GM10266 (cell line): ENCODE data around the gene STT3B.
"Not testable (repeated sequence)": the region's sequence is repeated elsewhere in the genome, so short reads cannot be mapped to it uniquely, and the experiment has no call there.

ENCODE experiments used
- DNase-seq: peaks from one replicate; pipeline ENCODE4 v3.0.0; 2012; ENCODE audit errors: extremely low spot score
- TF ChIP-seq, protein P1 (sequence below): IDR thresholded peaks from 2 replicates; pipeline ENCODE4 v1.5.1; 2012; ENCODE audit warnings: mild to moderate bottlenecking, low read depth; ENCODE audit not compliant: control insufficient read depth, insufficient read depth; ENCODE audit errors: missing control alignments

The STT3B gene

DNA sequence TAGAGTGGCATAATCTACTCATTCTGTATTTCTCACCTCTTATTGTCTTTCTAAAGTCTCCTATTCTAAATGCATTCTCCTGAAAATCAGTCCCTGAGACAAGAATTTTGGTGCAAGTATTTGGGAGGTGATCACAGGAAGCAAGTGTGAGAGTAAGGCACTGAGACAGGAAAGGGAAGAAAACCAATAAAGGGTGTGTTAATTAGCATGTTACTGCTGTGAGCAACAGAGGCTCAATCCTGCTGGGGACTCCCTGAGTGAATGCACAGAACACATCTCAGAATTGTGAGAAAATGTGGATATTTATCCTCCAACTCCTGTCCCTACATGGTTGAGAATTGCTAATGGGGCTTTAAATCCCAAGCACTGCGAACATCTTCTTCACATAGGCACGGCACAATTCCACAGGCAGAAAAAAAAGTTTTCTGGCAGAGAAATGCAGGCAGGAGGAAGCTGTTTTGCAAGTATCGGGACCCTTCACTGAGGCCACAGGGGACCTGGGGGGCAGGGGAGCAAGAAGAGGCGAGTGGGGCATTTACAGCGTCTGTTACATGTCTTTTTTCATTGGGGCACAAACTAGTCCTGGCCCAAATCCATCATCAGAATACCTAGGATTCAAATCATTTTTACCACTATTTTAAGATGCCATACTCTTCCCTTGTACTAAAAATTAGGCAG lies 27.2 kb upstream of the STT3B start:
- TF ChIP-seq, protein P1, sequence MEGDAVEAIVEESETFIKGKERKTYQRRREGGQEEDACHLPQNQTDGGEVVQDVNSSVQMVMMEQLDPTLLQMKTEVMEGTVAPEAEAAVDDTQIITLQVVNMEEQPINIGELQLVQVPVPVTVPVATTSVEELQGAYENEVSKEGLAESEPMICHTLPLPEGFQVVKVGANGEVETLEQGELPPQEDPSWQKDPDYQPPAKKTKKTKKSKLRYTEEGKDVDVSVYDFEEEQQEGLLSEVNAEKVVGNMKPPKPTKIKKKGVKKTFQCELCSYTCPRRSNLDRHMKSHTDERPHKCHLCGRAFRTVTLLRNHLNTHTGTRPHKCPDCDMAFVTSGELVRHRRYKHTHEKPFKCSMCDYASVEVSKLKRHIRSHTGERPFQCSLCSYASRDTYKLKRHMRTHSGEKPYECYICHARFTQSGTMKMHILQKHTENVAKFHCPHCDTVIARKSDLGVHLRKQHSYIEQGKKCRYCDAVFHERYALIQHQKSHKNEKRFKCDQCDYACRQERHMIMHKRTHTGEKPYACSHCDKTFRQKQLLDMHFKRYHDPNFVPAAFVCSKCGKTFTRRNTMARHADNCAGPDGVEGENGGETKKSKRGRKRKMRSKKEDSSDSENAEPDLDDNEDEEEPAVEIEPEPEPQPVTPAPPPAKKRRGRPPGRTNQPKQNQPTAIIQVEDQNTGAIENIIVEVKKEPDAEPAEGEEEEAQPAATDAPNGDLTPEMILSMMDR, result no peak
- no peak for DNase-seq

DNA sequence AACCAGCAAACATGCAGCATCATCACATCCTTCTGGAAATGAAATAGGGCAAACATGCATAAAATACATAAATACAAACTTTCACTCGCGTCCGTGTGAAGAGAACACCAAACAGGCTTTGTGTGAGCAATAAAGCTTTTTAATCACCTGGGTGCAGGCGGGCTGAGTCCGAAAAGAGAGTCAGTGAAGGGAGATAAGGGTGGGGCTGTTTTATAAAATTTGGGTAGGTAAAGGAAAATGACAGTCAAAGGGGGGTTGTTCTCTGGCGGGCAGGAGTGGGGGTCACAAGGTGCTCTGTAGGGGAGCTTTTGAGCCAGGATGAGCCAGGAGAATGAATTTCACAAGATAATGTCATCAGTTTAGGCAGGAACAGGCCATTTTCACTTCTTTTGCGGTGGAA lies 26.2 kb upstream of the STT3B start:
- DNase-seq, result not testable (repeated sequence)

DNA sequence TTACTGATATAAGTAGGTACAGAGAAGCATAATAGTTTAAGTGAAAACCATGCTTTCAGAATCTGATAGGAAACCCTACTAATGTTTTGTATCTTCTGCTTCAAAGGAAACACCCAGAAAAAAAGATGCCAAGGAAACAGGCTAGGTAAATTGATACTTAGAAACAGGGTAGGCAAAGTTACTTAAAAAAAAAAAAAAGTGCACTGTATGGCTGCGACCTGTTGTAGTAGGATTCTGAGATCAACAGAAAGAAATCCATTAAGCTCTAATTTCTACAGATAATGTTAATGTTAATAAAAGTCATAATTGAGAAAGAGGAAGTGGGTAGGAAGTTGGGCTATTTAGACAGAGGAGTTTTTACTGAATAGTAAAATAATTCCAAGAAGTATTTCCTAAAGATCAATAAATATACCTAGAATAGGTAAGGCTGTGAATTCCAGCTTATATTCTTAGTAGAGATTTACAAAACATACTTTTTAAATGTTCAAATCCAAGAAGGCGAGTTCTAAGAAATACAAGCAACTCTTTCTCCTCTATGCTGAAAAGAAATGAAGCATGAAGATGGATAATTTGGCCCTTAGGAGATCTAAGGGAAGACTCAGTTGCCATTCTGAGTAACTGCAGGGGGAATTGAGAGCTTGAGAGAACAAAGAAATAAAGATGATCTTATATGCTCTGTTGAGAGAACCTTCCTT lies 24.1 kb upstream of the STT3B start:
- TF ChIP-seq, protein P1, result no peak
- no peak for DNase-seq

DNA sequence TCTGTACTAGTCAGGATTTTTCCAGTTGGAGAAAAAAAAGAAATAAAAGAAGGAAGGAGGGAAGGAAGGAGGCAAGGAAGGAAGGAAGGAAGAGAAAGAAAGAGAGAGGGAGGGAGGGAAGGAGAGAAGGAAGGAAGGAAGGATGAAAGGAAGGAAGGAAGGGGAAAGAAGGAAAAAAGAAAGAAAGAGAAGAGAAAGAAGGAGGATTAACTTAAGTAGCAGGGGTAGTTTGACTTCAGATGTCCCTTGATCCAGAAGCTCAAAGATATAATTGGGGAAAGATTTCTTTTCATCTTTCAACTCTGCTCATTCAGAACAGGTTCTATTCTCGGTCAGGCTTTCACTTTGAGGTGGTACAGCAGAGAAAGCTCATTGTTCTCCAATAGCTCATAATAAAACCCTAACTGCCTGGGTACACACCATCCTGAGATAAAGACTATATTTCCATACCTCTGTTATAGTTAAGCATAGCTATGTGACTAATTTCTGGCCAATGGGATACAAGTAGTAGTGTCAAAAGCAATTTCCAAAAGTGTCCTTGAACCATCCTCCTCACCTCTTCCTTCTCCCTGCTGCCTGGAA lies 23.5 kb upstream of the STT3B start:
- no peak for DNase-seq
- TF ChIP-seq, protein P1, result no peak

DNA sequence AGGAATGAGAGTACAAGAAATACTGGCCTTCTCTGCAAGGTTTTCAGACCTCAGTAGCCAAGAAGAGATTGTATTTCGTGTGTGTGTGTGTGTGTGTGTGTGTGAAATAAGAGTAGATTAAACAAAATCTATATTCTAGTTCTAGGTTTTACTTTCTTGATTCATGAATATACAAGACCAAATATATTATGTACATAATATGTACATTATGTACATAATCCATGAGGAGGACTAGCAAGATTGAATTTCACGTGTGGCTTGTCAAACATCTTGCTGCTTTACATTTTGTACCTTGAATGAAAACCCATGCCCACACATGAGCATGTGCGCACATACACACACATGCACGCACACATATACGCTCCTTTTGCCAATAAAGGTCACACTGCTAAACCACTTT lies 18.2 kb upstream of the STT3B start:
- TF ChIP-seq, protein P1, result no peak

DNA sequence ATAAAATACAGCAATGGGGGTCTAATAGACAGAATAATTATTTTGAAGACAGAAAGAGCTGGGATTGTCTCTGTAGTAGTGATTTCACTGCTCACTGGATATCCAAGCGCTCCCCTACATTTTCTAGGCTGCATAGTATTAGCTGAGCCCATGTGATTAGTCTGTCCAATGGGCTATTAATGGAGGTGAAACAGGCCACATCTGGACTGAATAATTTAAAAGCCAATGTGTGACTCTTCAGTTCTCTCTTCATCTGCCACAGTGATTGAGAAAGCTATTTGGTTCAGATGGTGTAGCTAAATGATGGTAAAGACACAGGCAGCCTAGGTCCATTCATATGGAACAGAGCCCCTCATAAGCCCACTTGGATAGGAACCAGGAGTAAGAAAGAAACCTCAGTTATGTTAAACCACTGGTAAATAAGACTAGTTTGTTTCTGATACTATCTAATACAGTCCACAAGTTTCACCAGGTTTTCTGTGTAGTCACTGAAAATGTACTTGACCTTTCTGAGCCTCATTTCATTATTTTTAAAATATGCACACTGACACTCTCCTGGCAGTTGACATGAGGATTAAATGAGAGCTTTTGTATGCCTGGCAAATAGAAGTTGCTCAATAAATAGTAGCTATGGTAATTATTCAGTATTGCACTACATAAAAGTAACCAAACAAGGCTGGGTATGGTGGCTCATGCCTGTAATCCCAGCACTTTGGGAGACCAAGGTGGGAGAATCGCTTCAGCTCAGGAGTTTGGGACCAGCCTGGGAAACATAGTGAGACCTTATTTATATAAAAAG lies 17.0 kb upstream of the STT3B start:
- no peak for DNase-seq
- TF ChIP-seq, protein P1, result no peak

More for the DNA sequence above, 18.2 kb upstream of the STT3B start:
- DNase-seq, result no peak

DNA sequence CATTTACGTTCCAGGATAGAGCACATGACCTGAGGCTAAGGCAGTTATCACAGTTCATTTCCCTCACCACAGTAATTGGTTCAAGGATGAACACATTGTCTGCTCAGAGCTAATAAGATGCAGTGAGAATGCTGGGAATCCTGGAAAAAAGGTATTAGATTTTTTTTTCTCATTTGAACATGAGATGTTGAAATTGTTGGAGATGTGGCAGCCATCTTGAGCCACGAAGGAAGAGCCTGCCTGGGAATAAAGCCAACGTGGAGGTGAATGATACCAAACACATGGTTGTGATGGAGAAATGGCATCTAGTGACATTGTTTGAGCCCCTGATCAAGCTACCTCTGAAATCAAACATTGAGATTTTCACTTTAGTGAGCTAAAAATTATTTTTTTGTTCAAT lies 16.0 kb upstream of the STT3B start:
- no peak for DNase-seq
- TF ChIP-seq, protein P1, result no peak
